ENCODE data around the gene MYL2. TPM values are rescaled to one million over a fixed set of nuclear protein-coding genes. Genes with fewer than 3 reads are reported as not detected.

Gene MYL2
- total and polyA plus RNA-seq, 2 experiments from 2014 or later = not detected

- Mint-ChIP-seq H3K27ac (no peak overlapping the region), H3K27me3 (ENCODE audit: insufficient read depth, low read depth, poor library complexity) (peaks cover 5% of the 10 kb centered on the region), H3K4me1 (no peaks in the 10 kb centered on the region), H3K4me3 (no peak overlapping the region), H3K36me3 (ENCODE audit: low read depth) (peaks cover 8% of the 10 kb centered on the region), H3K9me3 (peaks cover 13% of the 10 kb centered on the region)
- Histone ChIP-seq H3F3A (replicated peaks; ENCODE audit: low read depth) (no peaks in the 10 kb centered on the region), H2AFZ (no peak overlapping the region), H3K4me1 (ENCODE audit: insufficient read depth) (no peaks in the 10 kb centered on the region), H3K4me2 (no peak overlapping the region), H4K20me1 (replicated peaks; ENCODE audit: insufficient read depth) (no peaks in the 10 kb centered on the region), H3K27ac (ENCODE audit: low read depth) (no peak overlapping the region), H3K79me2 (replicated peaks; ENCODE audit: insufficient read depth) (no peaks in the 10 kb centered on the region), H3K36me3 (ENCODE audit: insufficient read depth) (no peaks in the 10 kb centered on the region), H3K27me3 (ENCODE audit: insufficient read depth) (no peaks in the 10 kb centered on the region), H3K9me2 (ENCODE audit: insufficient read depth) (no peaks in the 10 kb centered on the region), H3K4me3 (no peak overlapping the region)
- no peak for ATAC-seq
- DNase-seq (ENCODE audit: low spot score) = no peak
- TF ChIP-seq JUNB (IDR thresholded peaks at IDR 0.05; ENCODE audit: unreplicated experiment) (no peak), STAT1 (IDR thresholded peaks at IDR 0.05; ENCODE audit: unreplicated experiment) (no peak)
These were observed 46.0 kb downstream of the MYL2 start for GRCh38 chr12:110874351-110874750.

DNA sequence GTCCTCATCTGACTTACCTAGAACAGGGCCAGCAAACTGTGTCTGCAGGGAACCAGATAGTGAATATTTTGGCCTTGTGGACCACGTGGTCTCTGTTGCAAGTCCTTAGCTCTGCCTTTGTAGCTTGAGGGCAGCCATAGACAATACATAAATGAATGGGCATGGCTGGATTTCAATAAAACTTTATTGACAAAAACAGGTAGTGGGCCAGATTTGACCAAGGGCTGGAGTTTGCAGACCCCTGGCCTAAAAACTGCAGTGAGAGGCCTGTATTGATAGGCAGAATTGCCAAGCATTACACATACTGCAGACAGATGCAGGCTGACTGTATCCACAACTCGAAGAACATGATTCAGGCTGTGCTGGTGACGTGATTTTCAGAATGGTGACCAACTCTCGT, 48.3 kb downstream of the MYL2 start:
- Histone ChIP-seq H2AFZ (no peak overlapping the region), H3K4me1 (ENCODE audit: insufficient read depth) (no peaks in the 10 kb centered on the region), H3K36me3 (ENCODE audit: insufficient read depth) (no peaks in the 10 kb centered on the region), H4K20me1 (replicated peaks; ENCODE audit: insufficient read depth) (no peaks in the 10 kb centered on the region), H3F3A (replicated peaks; ENCODE audit: low read depth) (no peaks in the 10 kb centered on the region), H3K27ac (ENCODE audit: low read depth) (no peak overlapping the region), H3K79me2 (replicated peaks; ENCODE audit: insufficient read depth) (no peaks in the 10 kb centered on the region), H3K9me2 (ENCODE audit: insufficient read depth) (no peaks in the 10 kb centered on the region), H3K4me2 (no peak overlapping the region), H3K27me3 (ENCODE audit: insufficient read depth) (no peaks in the 10 kb centered on the region), H3K4me3 (no peak overlapping the region)
- H3K4me1 Mint-ChIP-seq = no peaks in the 10 kb centered on the region
- H3K27ac Mint-ChIP-seq = no peak overlapping the region
- H3K4me3 Mint-ChIP-seq = no peak overlapping the region
- H3K27me3 Mint-ChIP-seq (ENCODE audit: insufficient read depth, low read depth, poor library complexity) = peaks cover 3% of the 10 kb centered on the region
- DNase-seq (ENCODE audit: low spot score) (no peak), ATAC-seq (no peak)
- peaks cover 21% of the 10 kb centered on the region for H3K9me3 Mint-ChIP-seq
- H3K36me3 Mint-ChIP-seq (ENCODE audit: low read depth) = peaks cover 15% of the 10 kb centered on the region
- TF ChIP-seq CTCF (conservative IDR thresholded peaks at IDR 0.05; ENCODE audit: low read depth in 2 of 2) (no peak), EZH2 (IDR thresholded peaks at IDR 0.05; ENCODE audit: low read depth, unreplicated experiment) (no peak), ZNF331 (CRISPR knock-in tag; IDR thresholded peaks at IDR 0.05; ENCODE audit: low read depth) (no peak), REST (IDR thresholded peaks at IDR 0.05; ENCODE audit: unreplicated experiment) (no peak), STAT1 (IDR thresholded peaks at IDR 0.05; ENCODE audit: unreplicated experiment) (no peak), EZH2phosphoT487 (IDR thresholded peaks at IDR 0.05; ENCODE audit: unreplicated experiment) (no peak), NANOG (IDR thresholded peaks at IDR 0.05; ENCODE audit: borderline replicate concordance) (no peak)
- TF ChIP-seq, protein P1, sequence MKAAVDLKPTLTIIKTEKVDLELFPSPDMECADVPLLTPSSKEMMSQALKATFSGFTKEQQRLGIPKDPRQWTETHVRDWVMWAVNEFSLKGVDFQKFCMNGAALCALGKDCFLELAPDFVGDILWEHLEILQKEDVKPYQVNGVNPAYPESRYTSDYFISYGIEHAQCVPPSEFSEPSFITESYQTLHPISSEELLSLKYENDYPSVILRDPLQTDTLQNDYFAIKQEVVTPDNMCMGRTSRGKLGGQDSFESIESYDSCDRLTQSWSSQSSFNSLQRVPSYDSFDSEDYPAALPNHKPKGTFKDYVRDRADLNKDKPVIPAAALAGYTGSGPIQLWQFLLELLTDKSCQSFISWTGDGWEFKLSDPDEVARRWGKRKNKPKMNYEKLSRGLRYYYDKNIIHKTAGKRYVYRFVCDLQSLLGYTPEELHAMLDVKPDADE (IDR thresholded peaks at IDR 0.05) = no peak
